ENCODE measurements around the gene ARHGAP26.
"Not testable (repeated sequence)": the region's sequence is repeated elsewhere in the genome, so short reads cannot be mapped to it uniquely, and the experiment has no call there.

Gene ARHGAP26

GRCh38 chr5:142972064-142972570 is 201.9 kb downstream of the ARHGAP26 start:
- no peak for FAIRE-seq
- no peak for DNase-seq (ENCODE audit: insufficient read length, low spot score)

- DNase-seq (ENCODE audit: insufficient read length, low spot score), result no peak
Measured at GRCh38 chr5:142973932-142974331, 203.8 kb downstream of the ARHGAP26 start.

GRCh38 chr5:142974409-142974808 is 204.2 kb downstream of the ARHGAP26 start:
- no peak for FAIRE-seq
- DNase-seq (ENCODE audit: insufficient read length, low spot score), result no peak

More at GRCh38 chr5:142973932-142974331, 203.8 kb downstream of the ARHGAP26 start:
- no peak for FAIRE-seq

GRCh38 chr5:142976861-142977260 is 206.7 kb downstream of the ARHGAP26 start:
- DNase-seq (ENCODE audit: insufficient read length, low spot score), result no peak
- FAIRE-seq, result peak; percentile 40

- no peak for DNase-seq (ENCODE audit: insufficient read length, low spot score)
- FAIRE-seq, result peak; percentile 85
Measured at GRCh38 chr5:142977363-142978051, 207.3 kb downstream of the ARHGAP26 start.

- FAIRE-seq, result no peak
- DNase-seq (ENCODE audit: insufficient read length, low spot score), result no peak
Measured at GRCh38 chr5:142978252-142978651, 208.1 kb downstream of the ARHGAP26 start.

GRCh38 chr5:142978726-142979125 is 208.5 kb downstream of the ARHGAP26 start:
- no peak for DNase-seq (ENCODE audit: insufficient read length, low spot score)
- no peak for FAIRE-seq

GRCh38 chr5:142979636-142980035 is 209.5 kb downstream of the ARHGAP26 start:
- no peak for DNase-seq (ENCODE audit: insufficient read length, low spot score)
- FAIRE-seq, result no peak

GRCh38 chr5:142981475-142981874 is 211.3 kb downstream of the ARHGAP26 start:
- no peak for FAIRE-seq
- no peak for DNase-seq (ENCODE audit: insufficient read length, low spot score)

GRCh38 chr5:142981886-142982820 is 212.0 kb downstream of the ARHGAP26 start:
- FAIRE-seq (no peak), DNase-seq (ENCODE audit: insufficient read length, low spot score) (no peak)

GRCh38 chr5:142982821-142983200 is 212.6 kb downstream of the ARHGAP26 start:
- FAIRE-seq (no peak), DNase-seq (ENCODE audit: insufficient read length, low spot score) (no peak)

- no peak for DNase-seq (ENCODE audit: insufficient read length, low spot score)
- no peak for FAIRE-seq
Measured at GRCh38 chr5:142984011-142984410, 213.8 kb downstream of the ARHGAP26 start.

GRCh38 chr5:142984525-142984924 is 214.3 kb downstream of the ARHGAP26 start:
- FAIRE-seq (no peak), DNase-seq (ENCODE audit: insufficient read length, low spot score) (no peak)

GRCh38 chr5:142989270-142989669 is 219.1 kb downstream of the ARHGAP26 start:
- not testable (repeated sequence) for FAIRE-seq

GRCh38 chr5:142990073-142990472 is 219.9 kb downstream of the ARHGAP26 start:
- FAIRE-seq, result not testable (repeated sequence)

More at GRCh38 chr5:142989270-142989669, 219.1 kb downstream of the ARHGAP26 start:
- not testable (repeated sequence) for DNase-seq (ENCODE audit: insufficient read length, low spot score)

GRCh38 chr5:142994218-142994617 is 224.0 kb downstream of the ARHGAP26 start:
- no peak for DNase-seq (ENCODE audit: insufficient read length, low spot score)
- FAIRE-seq, result no peak

More at GRCh38 chr5:142990073-142990472, 219.9 kb downstream of the ARHGAP26 start:
- not testable (repeated sequence) for DNase-seq (ENCODE audit: insufficient read length, low spot score)

- not testable (repeated sequence) for DNase-seq (ENCODE audit: insufficient read length, low spot score); FAIRE-seq
Measured at GRCh38 chr5:142995621-142996020, 225.4 kb downstream of the ARHGAP26 start.

GRCh38 chr5:142997591-142997990 is 227.4 kb downstream of the ARHGAP26 start:
- DNase-seq (ENCODE audit: insufficient read length, low spot score), result no peak
- peak; percentile 57 for FAIRE-seq

- DNase-seq (ENCODE audit: insufficient read length, low spot score) (no peak), FAIRE-seq (peak; percentile 78)
Measured at GRCh38 chr5:142998316-142999020, 228.3 kb downstream of the ARHGAP26 start.

- FAIRE-seq, result not testable (repeated sequence)
Measured at GRCh38 chr5:143000551-143000950, 230.4 kb downstream of the ARHGAP26 start.

More at GRCh38 chr5:143000551-143000950, 230.4 kb downstream of the ARHGAP26 start:
- not testable (repeated sequence) for DNase-seq (ENCODE audit: insufficient read length, low spot score)

Data from GM19239 (cell line).